Left lung (tissue), 10 donors: ENCODE measurements around the gene HERC5. TPM values are rescaled to one million over a fixed set of nuclear protein-coding genes. Genes with fewer than 3 reads are reported as not detected.
"Not testable (repeated sequence)": the region's sequence is repeated elsewhere in the genome, so short reads cannot be mapped to it uniquely, and the experiment has no call there.

Source experiments
- ATAC-seq: fragments of 200-7000 bp; cut with Tn5 transposase; one replicate; pipeline ENCODE4 v1.9.1; 2020; ENCODE audit warnings: moderate library complexity
- DNase-seq, 4 donors: peaks; one replicate each; pipeline ENCODE4 v3.0.0-alpha.2; 2013 to 2020
- H3K27ac ChIP-seq, 2 donors: fragments of 200-600 bp; sonication (generic) in 1 of 2; one replicate each; pipeline versions ENCODE4 v1.5.0 to v1.8.0; 2020 to 2021
- H3K27me3 ChIP-seq, 2 donors: fragments of 200-600 bp; sonication (generic) in 1 of 2; one replicate each; pipeline versions ENCODE4 v1.5.0 to v1.8.0; 2020 to 2021
- H3K36me3 ChIP-seq, 2 donors: fragments of 200-600 bp; sonication (generic) in 1 of 2; one replicate each; pipeline versions ENCODE4 v1.5.0 to v1.8.0; 2020 to 2021
- H3K4me1 ChIP-seq, 2 donors: fragments of 200-600 bp; one replicate each; pipeline ENCODE4 v1.8.0; 2021
- H3K4me3 ChIP-seq, 2 donors: fragments of 200-600 bp; sonication (generic) in 1 of 2; one replicate each; pipeline versions ENCODE4 v1.5.0 to v1.8.0; 2020 to 2021; ENCODE audit warnings: mild to moderate bottlenecking in 1 of 2
- H3K9me3 ChIP-seq, 2 donors: fragments of 200-600 bp; sonication (generic) in 1 of 2; one replicate each; pipeline versions ENCODE4 v1.5.0 to v1.8.0; 2020 to 2021
- intact Hi-C, 2 donors: fragments of 100-400 bp; cut with DNase I; formaldehyde crosslinking; loops; one replicate each; pipeline versions ENCODE4 v1.11.2 to v1.14.2; 2022
- polyA plus RNA-seq, 6 donors: library from polyadenylated mRNA; unstranded; fragments of 120-200 nt; gene quantifications; one replicate each; pipeline ENCODE4 v1.2.1, GENCODE V29; 2013; ENCODE audit not compliant: insufficient read length in 6 of 6
- total RNA-seq, 2 donors: library from RNA; stranded (reverse); fragmentation: NEBNext Ultra II Directional; extraction: Animal tissue kit (Norgen Biotek cat#: 25700); gene quantifications; one replicate each; pipeline ENCODE4 v1.2.1, GENCODE V29; 2021
- TF ChIP-seq, protein P1 (sequence below), 2 donors: fragments of 200-600 bp; sonication (generic) in 1 of 2; IDR thresholded peaks; one replicate each; pipeline versions ENCODE4 v1.5.0 to v1.8.0; 2021; ENCODE audit warnings: antibody characterized with exemption in 2 of 2
- donor health status: DM: no; HTN: yes; CAD: no.
- donor health status: DM: no; HTN: no; CAD: no.

Gene HERC5
- total and polyA plus RNA-seq, 8 donors: 4.4 to 8.0 (median 5.6) TPM

DNA sequence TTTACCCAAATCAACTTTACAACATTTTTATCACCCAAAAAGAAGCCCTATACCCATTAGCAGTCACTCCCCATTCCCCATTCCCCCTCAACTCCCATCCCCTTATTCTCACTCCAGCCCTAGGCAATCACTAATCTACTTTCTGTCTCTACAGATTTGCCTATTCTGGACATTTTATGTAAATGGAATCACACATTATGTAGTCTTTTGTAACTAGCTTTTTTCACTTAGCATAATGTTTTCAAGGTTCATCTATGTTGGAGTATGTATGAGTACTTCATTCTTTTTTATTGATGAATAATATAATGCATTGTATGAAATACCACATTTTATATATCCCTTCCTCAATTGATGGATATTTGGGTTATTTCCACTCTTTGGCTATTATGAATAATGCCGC lies 36.1 kb upstream of the HERC5 start:
- ATAC-seq (no peak), DNase-seq (no peak)
- H3K36me3 ChIP-seq: no peaks in the 10 kb centered on the region
- H3K9me3 ChIP-seq: no peaks in the 10 kb centered on the region
- intact Hi-C loops: no loop called here
- no peak overlapping the region for H3K27ac ChIP-seq
- H3K4me3 ChIP-seq: no peak overlapping the region
- H3K4me1 ChIP-seq: no peaks in the 10 kb centered on the region
- TF ChIP-seq, protein P1, sequence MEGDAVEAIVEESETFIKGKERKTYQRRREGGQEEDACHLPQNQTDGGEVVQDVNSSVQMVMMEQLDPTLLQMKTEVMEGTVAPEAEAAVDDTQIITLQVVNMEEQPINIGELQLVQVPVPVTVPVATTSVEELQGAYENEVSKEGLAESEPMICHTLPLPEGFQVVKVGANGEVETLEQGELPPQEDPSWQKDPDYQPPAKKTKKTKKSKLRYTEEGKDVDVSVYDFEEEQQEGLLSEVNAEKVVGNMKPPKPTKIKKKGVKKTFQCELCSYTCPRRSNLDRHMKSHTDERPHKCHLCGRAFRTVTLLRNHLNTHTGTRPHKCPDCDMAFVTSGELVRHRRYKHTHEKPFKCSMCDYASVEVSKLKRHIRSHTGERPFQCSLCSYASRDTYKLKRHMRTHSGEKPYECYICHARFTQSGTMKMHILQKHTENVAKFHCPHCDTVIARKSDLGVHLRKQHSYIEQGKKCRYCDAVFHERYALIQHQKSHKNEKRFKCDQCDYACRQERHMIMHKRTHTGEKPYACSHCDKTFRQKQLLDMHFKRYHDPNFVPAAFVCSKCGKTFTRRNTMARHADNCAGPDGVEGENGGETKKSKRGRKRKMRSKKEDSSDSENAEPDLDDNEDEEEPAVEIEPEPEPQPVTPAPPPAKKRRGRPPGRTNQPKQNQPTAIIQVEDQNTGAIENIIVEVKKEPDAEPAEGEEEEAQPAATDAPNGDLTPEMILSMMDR (IDR thresholded peaks at IDR 0.05): no peak
- H3K27me3 ChIP-seq: no peaks in the 10 kb centered on the region

DNA sequence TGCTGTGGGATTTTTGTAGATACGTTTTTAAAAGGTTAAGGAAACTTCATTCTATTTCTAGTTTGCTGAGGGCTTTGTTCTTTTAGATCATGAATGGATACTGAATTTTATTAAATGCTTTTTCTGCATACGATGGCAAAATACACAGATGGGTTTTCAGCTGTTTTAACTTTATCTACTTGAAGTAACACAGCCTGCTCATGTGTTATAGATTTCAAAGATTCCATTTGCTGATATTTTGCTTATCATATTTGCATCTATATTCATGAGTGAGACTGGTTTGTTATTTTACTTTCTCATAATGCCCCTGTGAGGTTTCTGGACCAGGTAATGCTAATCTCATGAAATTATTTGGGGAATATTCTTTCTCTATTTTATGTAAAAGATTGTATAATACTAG lies 34.5 kb upstream of the HERC5 start:
- no peak for DNase-seq

DNA sequence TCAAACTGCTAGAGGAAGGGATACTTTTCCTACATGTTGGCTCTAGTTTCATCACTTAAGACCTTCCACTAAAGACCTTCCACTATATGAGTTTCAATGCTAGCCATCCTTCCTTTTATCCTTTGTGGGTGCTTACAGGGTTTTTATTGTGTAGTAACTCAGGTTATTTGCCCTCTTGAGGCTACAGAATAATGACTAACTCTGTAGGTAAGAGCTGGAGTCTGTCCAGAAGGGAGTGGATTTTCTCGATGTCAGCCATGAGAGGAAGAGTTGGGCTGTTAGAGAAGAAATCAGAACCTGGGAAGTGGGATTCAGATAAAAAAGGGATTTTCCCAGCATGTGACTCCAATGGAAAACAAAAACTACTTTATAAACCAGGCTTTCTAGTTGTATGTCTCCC lies 27.5 kb upstream of the HERC5 start:
- intact Hi-C loops: no loop called here
- H3K27me3 ChIP-seq: no peaks in the 10 kb centered on the region
- DNase-seq (no peak), ATAC-seq (no peak)
- H3K27ac ChIP-seq: no peak overlapping the region
- H3K4me3 ChIP-seq: no peak overlapping the region
- H3K36me3 ChIP-seq: peaks cover 0 to 37% of the 10 kb centered on the region in 2 donors
- H3K9me3 ChIP-seq: no peaks in the 10 kb centered on the region
- H3K4me1 ChIP-seq: no peaks in the 10 kb centered on the region
- TF ChIP-seq, protein P1 (IDR thresholded peaks at IDR 0.05): no peak

More for the DNA sequence above, 34.5 kb upstream of the HERC5 start:
- no peaks in the 10 kb centered on the region for H3K36me3 ChIP-seq
- ATAC-seq: no peak
- intact Hi-C loops: no loop called here
- TF ChIP-seq, protein P1 (IDR thresholded peaks at IDR 0.05): no peak
- no peaks in the 10 kb centered on the region for H3K9me3 ChIP-seq
- no peak overlapping the region for H3K4me3 ChIP-seq
- H3K4me1 ChIP-seq: no peaks in the 10 kb centered on the region
- H3K27me3 ChIP-seq: no peaks in the 10 kb centered on the region
- no peak overlapping the region for H3K27ac ChIP-seq

DNA sequence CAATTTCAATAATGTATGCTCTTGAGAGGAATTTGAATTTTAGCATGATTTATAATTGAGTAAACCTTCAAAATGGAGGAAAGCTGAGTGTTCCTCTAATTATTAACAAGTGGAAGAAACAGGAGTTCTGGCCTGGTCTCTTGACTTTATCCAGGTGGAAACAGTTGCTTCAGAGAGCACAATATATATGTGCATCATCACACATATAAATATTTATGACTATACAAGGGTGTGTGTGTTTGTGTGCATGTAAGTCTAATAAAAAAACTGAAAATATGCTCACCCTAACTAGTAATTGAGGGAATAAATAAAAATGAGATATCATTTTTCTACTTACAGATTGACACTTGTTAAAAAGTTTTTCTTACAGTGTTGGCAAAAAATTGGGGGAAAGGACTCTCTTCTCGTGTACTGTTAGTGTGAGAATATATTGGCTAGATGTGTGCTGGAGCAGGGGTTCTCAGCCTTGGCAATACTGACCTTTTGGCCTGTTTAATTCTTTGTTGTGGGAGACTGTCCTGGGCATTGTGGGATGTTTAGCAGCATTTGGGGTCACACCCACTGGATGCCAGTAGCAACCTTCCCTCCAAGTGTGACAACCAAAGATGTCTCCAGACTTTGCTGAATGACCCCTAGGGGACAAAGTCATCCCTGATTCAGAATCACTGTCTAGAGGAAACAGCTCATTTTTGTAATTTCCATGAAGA lies 20.8 kb upstream of the HERC5 start:
- Histone ChIP-seq H3K4me3 (no peak overlapping the region), H3K9me3 (no peaks in the 10 kb centered on the region), H3K4me1 (no peaks in the 10 kb centered on the region), H3K27me3 (no peaks in the 10 kb centered on the region), H3K27ac (no peak overlapping the region), H3K36me3 (peaks cover 0 to 58% of the 10 kb centered on the region in 2 donors)
- DNase-seq (no peak), ATAC-seq (no peak)
- TF ChIP-seq, protein P1 (IDR thresholded peaks at IDR 0.05): no peak
- intact Hi-C loops: no loop called here

DNA sequence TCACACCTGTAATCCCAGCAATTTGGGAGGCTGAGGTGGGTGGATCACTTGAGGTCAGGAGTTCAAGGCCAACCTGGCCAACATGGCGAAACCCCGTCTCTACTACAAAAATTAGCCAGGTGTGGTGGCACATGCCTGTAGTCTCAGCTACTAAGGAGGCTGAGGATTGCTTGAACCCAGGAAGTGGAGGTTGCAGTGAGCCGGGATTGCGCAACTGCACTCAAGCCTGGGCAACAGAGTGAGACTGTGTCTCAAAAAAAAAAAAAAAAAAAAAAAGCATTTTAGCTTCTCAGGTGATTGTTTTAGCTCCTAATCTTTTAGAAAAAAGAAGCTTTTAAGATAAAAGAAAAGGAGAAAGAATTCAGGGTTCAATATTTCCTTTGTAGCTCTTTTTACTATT lies 19.0 kb upstream of the HERC5 start:
- H3K4me1 ChIP-seq, H3K27me3 ChIP-seq, H3K27ac ChIP-seq, intact Hi-C loops, H3K4me3 ChIP-seq, ATAC-seq, H3K9me3 ChIP-seq: not testable (repeated sequence)
- H3K36me3 ChIP-seq: peaks cover 0 to 57% of the 10 kb centered on the region in 2 donors
- DNase-seq: peak in 1 of 4 donors; percentile 77
